Measurements from ENCODE around the gene IL18BP. TPM values are rescaled to one million over a fixed set of nuclear protein-coding genes. Genes with fewer than 3 reads are reported as not detected.

Gene IL18BP
- total and polyA plus RNA-seq, 2 donors: 2.0 to 10.8 TPM

- H3K27ac ChIP-seq (ENCODE audit: low read depth in 1 of 2, low read length in 1 of 2): no peak overlapping the region
- no peak overlapping the region for H3K4me3 ChIP-seq (ENCODE audit: low read length in 2 of 2)
- no peaks in the 10 kb centered on the region for H3K27me3 ChIP-seq (ENCODE audit: control insufficient read depth in 2 of 2, insufficient read depth in 1 of 2, low read length in 1 of 2)
- H3K4me1 ChIP-seq (ENCODE audit: control insufficient read depth in 2 of 2, insufficient read depth in 2 of 2, low read length in 2 of 2): no peaks in the 10 kb centered on the region
- no peak for DNase-seq (ENCODE audit: low read depth in 6 of 9, low spot score in 9 of 9)
- no peaks in the 10 kb centered on the region for H3K9me3 ChIP-seq (ENCODE audit: control insufficient read depth in 2 of 2, insufficient read depth in 1 of 2, low read length in 1 of 2)
- H3K36me3 ChIP-seq (ENCODE audit: control insufficient read depth in 2 of 2, insufficient read depth in 2 of 2, low read length in 1 of 2): peaks cover 61 to 89% of the 10 kb centered on the region in 2 donors
- WGBS: 95% methylated on average over 1 of the region's 1 CpG
Observed at GRCh38 chr11:72030472-72031045, 31.9 kb downstream of the IL18BP start.

GRCh38 chr11:72036687-72037086, 38.0 kb downstream of the IL18BP start:
- no peaks in the 10 kb centered on the region for H3K9me3 ChIP-seq (ENCODE audit: control insufficient read depth in 2 of 2, insufficient read depth in 1 of 2, low read length in 1 of 2)
- H3K4me1 ChIP-seq (ENCODE audit: control insufficient read depth in 2 of 2, insufficient read depth in 2 of 2, low read length in 2 of 2): peaks cover 32 to 46% of the 10 kb centered on the region in 2 donors
- H3K4me3 ChIP-seq (ENCODE audit: low read length in 2 of 2): no peak overlapping the region
- H3K27me3 ChIP-seq (ENCODE audit: control insufficient read depth in 2 of 2, insufficient read depth in 1 of 2, low read length in 1 of 2): no peaks in the 10 kb centered on the region
- WGBS: 79% methylated on average over 3 of the region's 3 CpGs
- peak overlapping the region in 1 of 2 donors; percentile 25 for H3K27ac ChIP-seq (ENCODE audit: low read depth in 1 of 2, low read length in 1 of 2)
- peaks cover 29 to 42% of the 10 kb centered on the region in 2 donors for H3K36me3 ChIP-seq (ENCODE audit: control insufficient read depth in 2 of 2, insufficient read depth in 2 of 2, low read length in 1 of 2)
- DNase-seq (ENCODE audit: low read depth in 6 of 9, low spot score in 9 of 9): no peak

GRCh38 chr11:72037554-72038311, 39.0 kb downstream of the IL18BP start:
- H3K4me1 ChIP-seq (ENCODE audit: control insufficient read depth in 2 of 2, insufficient read depth in 2 of 2, low read length in 2 of 2): peaks cover 41 to 56% of the 10 kb centered on the region in 2 donors
- peak in 5 of 9 donors; percentile 38 to 74 (median 45) for DNase-seq (ENCODE audit: low read depth in 6 of 9, low spot score in 9 of 9)
- peaks cover 26 to 34% of the 10 kb centered on the region in 2 donors for H3K36me3 ChIP-seq (ENCODE audit: control insufficient read depth in 2 of 2, insufficient read depth in 2 of 2, low read length in 1 of 2)
- no peaks in the 10 kb centered on the region for H3K27me3 ChIP-seq (ENCODE audit: control insufficient read depth in 2 of 2, insufficient read depth in 1 of 2, low read length in 1 of 2)
- peak overlapping the region; percentile 99 to 100 for H3K27ac ChIP-seq (ENCODE audit: low read depth in 1 of 2, low read length in 1 of 2)
- WGBS: 11% methylated on average over 4 of the region's 4 CpGs
- H3K9me3 ChIP-seq (ENCODE audit: control insufficient read depth in 2 of 2, insufficient read depth in 1 of 2, low read length in 1 of 2): no peaks in the 10 kb centered on the region
- H3K4me3 ChIP-seq (ENCODE audit: low read length in 2 of 2): peak overlapping the region; percentile 61 to 81

GRCh38 chr11:72038491-72038890, 39.8 kb downstream of the IL18BP start:
- Histone ChIP-seq H3K4me3 (ENCODE audit: low read length in 2 of 2) (peak overlapping the region; percentile 61 to 81), H3K27ac (ENCODE audit: low read depth in 1 of 2, low read length in 1 of 2) (peak overlapping the region; percentile 99 to 100), H3K4me1 (ENCODE audit: control insufficient read depth in 2 of 2, insufficient read depth in 2 of 2, low read length in 2 of 2) (peaks cover 42 to 60% of the 10 kb centered on the region in 2 donors), H3K36me3 (ENCODE audit: control insufficient read depth in 2 of 2, insufficient read depth in 2 of 2, low read length in 1 of 2) (peaks cover 20 to 29% of the 10 kb centered on the region in 2 donors), H3K9me3 (ENCODE audit: control insufficient read depth in 2 of 2, insufficient read depth in 1 of 2, low read length in 1 of 2) (no peaks in the 10 kb centered on the region), H3K27me3 (ENCODE audit: control insufficient read depth in 2 of 2, insufficient read depth in 1 of 2, low read length in 1 of 2) (no peaks in the 10 kb centered on the region)
- DNase-seq (ENCODE audit: low read depth in 6 of 9, low spot score in 9 of 9): peak in 1 of 9 donors; percentile 12
- 62% methylated on average over 2 of the region's 2 CpGs for WGBS

- 54% methylated on average over 5 of the region's 5 CpGs for WGBS
- Histone ChIP-seq H3K4me1 (ENCODE audit: control insufficient read depth in 2 of 2, insufficient read depth in 2 of 2, low read length in 2 of 2) (peaks cover 42 to 60% of the 10 kb centered on the region in 2 donors), H3K27ac (ENCODE audit: low read depth in 1 of 2, low read length in 1 of 2) (peak overlapping the region; percentile 99 to 100), H3K9me3 (ENCODE audit: control insufficient read depth in 2 of 2, insufficient read depth in 1 of 2, low read length in 1 of 2) (no peaks in the 10 kb centered on the region), H3K36me3 (ENCODE audit: control insufficient read depth in 2 of 2, insufficient read depth in 2 of 2, low read length in 1 of 2) (peaks cover 15 to 21% of the 10 kb centered on the region in 2 donors), H3K27me3 (ENCODE audit: control insufficient read depth in 2 of 2, insufficient read depth in 1 of 2, low read length in 1 of 2) (no peaks in the 10 kb centered on the region), H3K4me3 (ENCODE audit: low read length in 2 of 2) (peak overlapping the region; percentile 61 to 81)
- DNase-seq (ENCODE audit: low read depth in 6 of 9, low spot score in 9 of 9): peak in 3 of 9 donors; percentile 8 to 48 (median 18)
Observed at GRCh38 chr11:72039031-72039855, 40.5 kb downstream of the IL18BP start.

- peak overlapping the region; percentile 99 to 100 for H3K27ac ChIP-seq (ENCODE audit: low read depth in 1 of 2, low read length in 1 of 2)
- peak overlapping the region; percentile 61 to 81 for H3K4me3 ChIP-seq (ENCODE audit: low read length in 2 of 2)
- H3K27me3 ChIP-seq (ENCODE audit: control insufficient read depth in 2 of 2, insufficient read depth in 1 of 2, low read length in 1 of 2): no peaks in the 10 kb centered on the region
- H3K36me3 ChIP-seq (ENCODE audit: control insufficient read depth in 2 of 2, insufficient read depth in 2 of 2, low read length in 1 of 2): peaks cover 11 to 17% of the 10 kb centered on the region in 2 donors
- H3K4me1 ChIP-seq (ENCODE audit: control insufficient read depth in 2 of 2, insufficient read depth in 2 of 2, low read length in 2 of 2): peaks cover 42 to 60% of the 10 kb centered on the region in 2 donors
- 18% methylated on average over 6 of the region's 6 CpGs for WGBS
- H3K9me3 ChIP-seq (ENCODE audit: control insufficient read depth in 2 of 2, insufficient read depth in 1 of 2, low read length in 1 of 2): no peaks in the 10 kb centered on the region
- DNase-seq (ENCODE audit: low read depth in 6 of 9, low spot score in 9 of 9): peak in 2 of 9 donors; percentile 24 to 46
Observed at GRCh38 chr11:72039856-72040401, 41.2 kb downstream of the IL18BP start.

GRCh38 chr11:72040491-72041363, 42.0 kb downstream of the IL18BP start:
- Histone ChIP-seq H3K36me3 (ENCODE audit: control insufficient read depth in 2 of 2, insufficient read depth in 2 of 2, low read length in 1 of 2) (peaks cover 6 to 9% of the 10 kb centered on the region in 2 donors), H3K4me1 (ENCODE audit: control insufficient read depth in 2 of 2, insufficient read depth in 2 of 2, low read length in 2 of 2) (peaks cover 42 to 60% of the 10 kb centered on the region in 2 donors), H3K27ac (ENCODE audit: low read depth in 1 of 2, low read length in 1 of 2) (peak overlapping the region; percentile 99 to 100), H3K9me3 (ENCODE audit: control insufficient read depth in 2 of 2, insufficient read depth in 1 of 2, low read length in 1 of 2) (no peaks in the 10 kb centered on the region), H3K27me3 (ENCODE audit: control insufficient read depth in 2 of 2, insufficient read depth in 1 of 2, low read length in 1 of 2) (no peaks in the 10 kb centered on the region), H3K4me3 (ENCODE audit: low read length in 2 of 2) (peak overlapping the region; percentile 61 to 81)
- 0% methylated on average over 23 of the region's 23 CpGs for WGBS
- peak; percentile 60 to 92 (median 75) for DNase-seq (ENCODE audit: low read depth in 6 of 9, low spot score in 9 of 9)
